DND-41 (cell line): ENCODE data around the gene UBE2QL1.

Experiments
- EZH2 ChIP-seq: IDR thresholded peaks from 3 replicates; pipeline ENCODE4 v1.6.1; 2012; ENCODE audit warnings: borderline replicate concordance, low read depth, mild to moderate bottlenecking, moderate library complexity, low read length, inconsistent platforms; ENCODE audit not compliant: severe bottlenecking
- TF ChIP-seq, protein P1 (sequence below): IDR thresholded peaks from 2 replicates; pipeline ENCODE4 v1.5.1; 2012; ENCODE audit warnings: borderline replicate concordance, low read length, moderate library complexity, mild to moderate bottlenecking; ENCODE audit not compliant: poor library complexity, severe bottlenecking; ENCODE audit errors: extremely low read depth

DNA sequence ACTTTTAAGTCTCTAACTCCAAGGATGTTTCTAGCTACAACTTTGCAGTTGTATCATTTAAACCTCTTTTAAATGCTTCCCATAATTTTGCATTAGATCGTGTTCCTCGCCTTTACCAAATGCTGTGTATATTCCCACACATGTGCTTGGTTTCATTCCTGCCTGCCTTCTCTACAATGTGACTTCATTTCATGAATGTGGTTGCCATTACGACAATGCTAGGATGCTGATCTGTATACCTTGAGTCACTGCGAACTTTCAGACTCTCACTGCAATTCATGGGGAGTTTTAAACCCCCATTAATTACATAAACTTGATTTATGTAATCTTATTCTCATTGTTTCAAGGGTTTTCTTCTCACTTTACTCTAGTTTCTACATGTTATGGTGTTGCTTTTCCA is 50.3 kb downstream of the UBE2QL1 start:
- TF ChIP-seq, protein P1, sequence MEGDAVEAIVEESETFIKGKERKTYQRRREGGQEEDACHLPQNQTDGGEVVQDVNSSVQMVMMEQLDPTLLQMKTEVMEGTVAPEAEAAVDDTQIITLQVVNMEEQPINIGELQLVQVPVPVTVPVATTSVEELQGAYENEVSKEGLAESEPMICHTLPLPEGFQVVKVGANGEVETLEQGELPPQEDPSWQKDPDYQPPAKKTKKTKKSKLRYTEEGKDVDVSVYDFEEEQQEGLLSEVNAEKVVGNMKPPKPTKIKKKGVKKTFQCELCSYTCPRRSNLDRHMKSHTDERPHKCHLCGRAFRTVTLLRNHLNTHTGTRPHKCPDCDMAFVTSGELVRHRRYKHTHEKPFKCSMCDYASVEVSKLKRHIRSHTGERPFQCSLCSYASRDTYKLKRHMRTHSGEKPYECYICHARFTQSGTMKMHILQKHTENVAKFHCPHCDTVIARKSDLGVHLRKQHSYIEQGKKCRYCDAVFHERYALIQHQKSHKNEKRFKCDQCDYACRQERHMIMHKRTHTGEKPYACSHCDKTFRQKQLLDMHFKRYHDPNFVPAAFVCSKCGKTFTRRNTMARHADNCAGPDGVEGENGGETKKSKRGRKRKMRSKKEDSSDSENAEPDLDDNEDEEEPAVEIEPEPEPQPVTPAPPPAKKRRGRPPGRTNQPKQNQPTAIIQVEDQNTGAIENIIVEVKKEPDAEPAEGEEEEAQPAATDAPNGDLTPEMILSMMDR: no peak
- no peak for TF ChIP-seq EZH2
